ENCODE measurements around the gene KRTAP10-5.
"Not testable (repeated sequence)": the region's sequence is repeated elsewhere in the genome, so short reads cannot be mapped to it uniquely, and the experiment has no call there.

The KRTAP10-5 gene

DNA sequence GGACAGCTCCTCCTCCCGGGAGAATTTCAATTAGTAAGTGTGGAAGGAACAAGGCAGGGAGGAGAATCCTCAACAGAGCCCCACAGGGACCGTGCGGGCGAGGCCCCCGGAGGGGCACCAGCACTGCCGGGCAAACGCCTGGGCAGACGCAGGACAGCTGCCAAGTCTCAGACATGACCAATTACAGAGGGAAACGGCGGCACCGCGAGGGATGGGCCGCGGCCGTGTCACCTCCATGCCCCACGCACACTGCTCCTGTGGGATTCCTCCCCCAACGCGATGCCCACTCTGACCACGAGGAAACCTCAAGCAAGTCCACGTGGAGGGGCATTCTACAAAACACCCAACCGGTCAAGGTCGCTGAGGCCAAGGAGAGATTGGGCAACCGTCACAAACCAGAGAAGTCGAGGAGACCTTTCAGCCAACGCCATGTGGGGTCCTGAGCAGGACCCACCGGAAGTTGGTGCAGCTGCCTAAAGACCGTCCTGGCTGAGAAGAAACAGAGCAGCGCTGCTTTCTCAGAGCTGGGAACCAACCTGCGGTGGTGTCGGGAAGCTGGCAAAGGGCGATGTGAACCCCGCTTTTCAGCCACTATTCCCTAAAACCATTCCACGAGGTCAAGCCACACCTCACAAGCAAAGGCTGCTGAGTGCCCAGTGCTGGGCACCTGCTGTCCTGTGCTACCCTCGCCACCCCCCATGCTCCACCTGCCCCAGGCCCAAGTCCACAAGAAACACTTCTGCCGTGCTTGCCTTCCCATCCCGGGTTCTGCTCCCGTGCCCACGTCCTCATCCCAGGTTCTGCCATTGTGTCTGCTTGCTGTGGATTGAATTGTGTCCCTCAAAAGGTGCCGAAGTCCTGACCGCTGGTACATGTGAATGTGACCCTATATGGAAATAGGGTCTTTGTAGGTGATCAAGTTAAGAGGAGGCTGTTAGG, 8.3 kb downstream of the KRTAP10-5 start:
- DNase-seq (ENCODE audit: low spot score), result no peak

DNA sequence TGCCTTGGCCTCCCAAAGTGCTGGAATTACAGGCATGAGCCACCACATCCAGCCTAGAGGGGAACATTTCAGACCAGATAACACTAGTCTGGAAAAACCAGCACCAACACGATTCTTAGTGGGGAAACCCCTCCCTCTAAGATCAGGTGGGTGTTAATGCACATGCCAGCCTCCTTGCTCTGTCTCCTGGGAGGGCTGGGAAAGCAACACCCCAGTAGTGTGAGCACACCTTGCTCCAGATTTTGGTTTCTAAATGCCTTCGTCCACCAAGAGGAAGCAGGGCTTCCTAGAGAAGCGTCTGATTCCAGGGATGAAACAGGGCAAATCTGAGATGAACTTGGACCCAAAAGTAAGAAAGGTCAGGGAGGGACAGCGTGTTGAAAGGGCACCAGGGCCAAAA, 9.1 kb downstream of the KRTAP10-5 start:
- no peak for DNase-seq (ENCODE audit: low spot score)

DNA sequence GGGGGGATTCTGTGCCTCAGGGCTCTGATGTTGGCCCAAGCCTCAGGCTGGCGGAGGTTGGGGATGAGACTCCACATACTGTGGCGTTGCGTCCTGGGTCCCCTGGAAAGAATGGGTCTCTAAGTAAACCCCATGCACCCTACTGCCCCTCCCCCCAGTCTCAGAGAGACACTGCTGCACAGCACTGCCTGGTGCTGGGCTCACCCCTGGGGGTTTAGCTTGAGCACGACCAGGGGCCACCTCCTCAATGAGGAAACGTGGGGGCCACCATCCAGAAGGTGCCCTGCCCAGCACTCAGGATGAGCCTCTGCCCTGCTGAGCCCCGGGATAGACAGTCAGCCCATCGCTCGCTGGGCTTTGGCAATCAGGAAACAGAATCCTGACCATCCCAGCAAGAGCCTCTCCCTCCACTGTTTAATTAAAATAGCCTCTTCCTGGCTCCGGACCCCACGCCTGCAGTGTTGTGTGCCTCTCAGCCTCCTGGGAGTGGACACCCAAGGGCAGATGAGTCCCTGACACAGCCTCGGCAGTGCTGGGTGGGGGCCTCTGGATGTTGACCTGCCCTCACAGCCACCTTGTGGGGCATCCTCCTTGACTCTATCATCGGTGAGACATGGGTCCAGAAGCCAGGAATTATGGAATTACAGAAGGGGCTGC, 10.4 kb downstream of the KRTAP10-5 start:
- no peak for DNase-seq (ENCODE audit: low spot score)

DNA sequence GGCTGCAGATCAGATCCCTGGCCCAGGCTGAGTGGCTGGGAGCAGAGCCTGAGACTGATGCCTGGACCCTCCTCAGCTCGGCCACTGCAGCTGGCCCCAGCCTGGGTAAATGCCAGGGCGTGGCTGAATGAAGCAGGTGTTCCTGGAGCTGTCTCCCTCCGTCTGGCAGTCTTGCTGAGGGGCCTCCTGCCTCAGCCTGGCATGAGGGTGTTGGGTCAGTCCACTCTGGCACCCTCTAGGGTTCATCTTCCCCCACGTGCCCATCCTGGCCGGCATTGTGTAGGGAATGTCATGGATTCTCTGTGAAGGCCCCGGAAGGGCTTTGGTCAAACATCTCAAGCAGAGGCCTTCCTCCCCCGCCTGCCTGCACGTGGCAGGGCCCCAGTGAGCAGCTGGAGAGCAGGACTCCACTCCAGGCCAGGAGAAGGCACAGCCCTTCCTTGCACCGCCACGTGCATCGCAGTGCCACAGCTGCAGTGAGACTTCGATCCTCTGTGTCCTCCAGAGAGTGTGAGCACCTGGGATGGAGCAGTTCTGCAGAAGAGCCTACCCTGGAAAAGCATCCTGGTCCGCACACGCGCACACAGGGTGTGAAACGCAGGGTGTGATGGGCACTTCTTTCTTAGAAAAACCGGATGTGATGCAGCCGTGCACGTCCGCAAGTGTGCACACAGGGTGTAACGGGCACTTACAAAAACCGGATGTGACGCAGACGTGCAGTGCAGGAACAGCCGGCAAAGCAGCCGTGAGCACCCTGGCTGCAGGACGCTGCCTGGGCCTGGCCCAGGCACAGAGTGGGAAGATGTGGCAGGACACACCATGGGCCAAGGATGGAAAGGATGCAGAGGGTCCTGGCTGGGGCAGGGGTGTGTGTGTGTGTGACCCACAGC, 11.5 kb downstream of the KRTAP10-5 start:
- no peak for DNase-seq (ENCODE audit: low spot score)

DNA sequence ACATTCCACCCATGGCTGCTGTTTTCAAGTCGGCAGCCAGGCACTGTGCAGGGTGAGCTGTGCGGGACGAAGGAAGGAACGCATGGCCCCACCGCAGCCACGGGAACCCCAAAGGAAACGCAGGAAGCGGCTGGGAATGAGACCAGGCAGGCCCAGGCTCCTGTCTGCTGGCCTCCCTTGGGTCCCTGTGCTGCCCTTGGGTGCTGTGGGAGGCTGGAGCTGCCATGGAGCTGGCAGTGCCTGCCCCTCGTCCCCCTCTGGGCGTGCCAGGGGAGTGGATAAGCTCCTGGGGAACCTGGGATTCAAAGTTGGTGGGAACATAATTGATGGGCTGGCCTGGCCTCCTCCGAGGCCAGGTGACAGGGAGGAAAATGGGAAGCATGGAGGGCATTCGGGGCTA, 12.1 kb downstream of the KRTAP10-5 start:
- no peak for DNase-seq (ENCODE audit: low spot score)

DNA sequence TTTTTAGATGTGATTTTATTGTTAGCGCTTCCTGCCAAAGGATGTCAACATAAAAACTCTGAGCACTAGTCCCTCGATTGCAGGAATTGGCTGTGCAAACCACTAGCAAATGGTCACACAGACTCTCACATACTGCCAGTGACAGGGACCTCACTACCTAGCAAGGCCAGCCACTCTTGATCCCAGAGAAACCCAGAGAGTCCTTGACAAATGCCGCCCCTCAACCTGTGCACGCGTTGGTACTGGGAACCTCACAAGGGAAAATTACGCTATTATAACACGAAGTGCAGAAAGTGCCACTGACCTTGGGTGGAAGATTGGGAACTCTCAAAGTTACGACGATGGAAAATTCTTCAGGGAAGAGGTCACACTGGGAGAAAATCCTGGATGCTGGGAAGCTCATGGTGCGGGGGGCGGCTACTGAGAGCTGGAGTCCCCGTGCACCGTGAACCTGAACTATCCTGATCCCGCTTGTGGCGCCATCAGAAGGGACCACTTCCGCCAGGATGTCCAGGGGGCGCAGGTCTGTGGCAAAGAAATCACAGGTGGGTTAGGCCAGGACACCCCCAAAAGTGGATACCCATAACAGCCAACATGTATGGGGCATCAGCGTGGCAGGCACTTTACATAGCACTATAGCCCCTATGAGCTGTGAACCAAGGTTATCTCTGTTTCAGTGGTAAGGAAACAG, 12.8 kb downstream of the KRTAP10-5 start:
- no peak for DNase-seq (ENCODE audit: low spot score)

DNA sequence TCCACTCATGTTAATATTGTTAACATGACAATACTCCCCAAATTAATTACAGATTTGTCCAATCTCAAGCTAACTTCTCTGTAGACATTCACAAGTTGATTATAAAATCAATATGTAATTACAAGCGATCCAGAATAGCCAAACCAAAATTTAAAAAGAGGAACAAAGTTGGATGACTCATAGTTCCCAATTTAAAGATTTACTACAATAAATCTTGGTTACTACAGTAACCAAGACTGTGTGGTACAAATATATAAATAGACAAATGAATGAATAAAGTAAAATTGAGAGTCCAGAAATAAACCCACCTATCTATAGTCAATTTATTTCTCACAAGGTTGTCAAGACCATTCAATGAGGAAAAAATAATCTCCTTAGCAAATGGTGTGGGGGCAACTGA, 14.0 kb downstream of the KRTAP10-5 start:
- no peak for DNase-seq (ENCODE audit: low spot score)

DNA sequence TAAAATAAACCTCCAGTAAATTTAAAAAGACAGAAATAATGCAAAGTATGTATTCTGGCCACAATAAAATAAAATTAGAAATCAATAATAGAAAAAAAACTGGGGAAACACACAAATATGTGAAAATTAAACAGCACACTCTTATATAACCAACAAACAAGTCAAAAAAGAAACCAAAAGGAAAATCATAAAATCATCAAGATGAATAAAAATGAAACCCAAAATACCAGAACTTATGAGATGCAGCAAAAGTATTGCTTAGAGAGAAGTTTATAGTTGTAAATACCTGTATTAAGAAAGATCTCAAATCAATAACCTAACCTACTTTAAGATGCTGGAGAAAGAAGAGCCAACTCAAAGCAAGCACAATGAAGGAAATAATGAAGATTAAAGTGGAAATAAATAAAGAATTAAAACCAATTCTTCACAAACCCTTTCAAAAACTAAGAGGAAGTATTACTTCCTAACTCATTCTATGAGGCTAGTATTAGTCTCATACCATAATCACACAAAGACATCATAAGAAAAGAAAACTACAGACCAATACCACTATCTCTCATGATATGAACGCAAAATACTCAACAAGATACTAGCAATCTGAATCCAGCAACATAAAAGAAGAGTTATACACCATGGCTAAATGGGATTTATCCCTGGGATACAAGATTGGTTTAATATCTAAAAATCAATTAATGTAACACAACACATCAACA, 15.4 kb downstream of the KRTAP10-5 start:
- DNase-seq (ENCODE audit: low spot score), result no peak

DNA sequence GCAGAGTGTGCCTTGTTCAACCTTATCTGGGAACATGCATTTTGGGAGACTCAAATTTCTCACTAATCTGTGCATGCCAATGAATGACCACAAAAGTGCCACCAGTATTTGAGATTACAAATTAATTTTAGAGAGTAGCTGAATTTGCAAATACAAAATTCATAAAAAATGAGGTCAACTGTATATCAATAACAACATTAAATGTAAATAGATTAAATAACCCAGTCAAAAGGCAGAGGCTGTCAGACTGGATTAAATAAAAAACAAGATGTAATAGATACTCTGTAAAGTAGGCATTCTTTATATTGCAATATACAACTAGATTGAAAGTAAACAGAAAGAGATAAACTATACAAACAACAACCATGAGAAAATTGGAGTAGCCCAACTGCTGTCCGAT, 16.3 kb downstream of the KRTAP10-5 start:
- DNase-seq (ENCODE audit: low spot score), result no peak

DNA sequence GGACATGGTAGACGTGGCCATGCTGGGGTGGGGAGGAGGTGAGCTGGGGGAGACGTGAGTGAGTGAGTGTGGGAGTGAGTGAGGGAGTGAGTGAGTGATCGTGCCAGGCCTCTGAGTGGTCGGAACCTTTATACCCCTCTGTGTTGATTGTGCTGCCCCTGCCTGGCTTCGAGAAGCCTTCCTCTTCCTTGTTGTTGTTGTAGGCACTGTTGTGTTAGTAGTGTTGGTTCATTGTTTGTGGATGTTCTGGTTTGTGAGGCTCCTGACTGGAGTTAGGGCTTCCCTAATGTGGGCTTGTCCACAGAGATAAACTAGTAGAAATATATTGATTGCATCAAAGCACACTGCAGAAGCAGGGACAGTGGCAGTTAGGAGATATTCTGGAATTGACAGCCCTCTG, 21.7 kb downstream of the KRTAP10-5 start, which contains the start of gene KRTAP10-3:
Gene KRTAP10-3, minus strand, starts transcription at position 101 of the 400 bp plus-strand sequence. Its CDS starts 80 bp downstream, at position 21.
- no peak for DNase-seq (ENCODE audit: low spot score)

DNA sequence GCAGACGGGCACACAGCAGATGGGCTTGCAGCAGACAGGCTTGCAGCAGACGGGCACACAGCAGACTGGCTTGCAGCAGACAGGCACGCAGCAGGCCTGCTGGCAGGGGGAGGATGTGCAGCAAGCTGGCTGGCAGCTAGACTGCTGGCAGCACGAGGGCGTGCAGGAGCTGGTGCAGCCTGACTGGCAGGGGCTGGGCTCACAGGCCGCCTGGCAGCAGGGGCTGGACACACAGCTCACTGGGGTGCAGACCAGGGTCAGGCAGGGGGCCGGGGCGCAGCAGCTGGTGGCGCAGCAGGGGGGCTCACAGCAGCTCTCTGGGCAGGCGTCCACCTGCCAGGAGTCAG, 22.1 kb downstream of the KRTAP10-5 start:
- not testable (repeated sequence) for DNase-seq (ENCODE audit: low spot score)

DNA sequence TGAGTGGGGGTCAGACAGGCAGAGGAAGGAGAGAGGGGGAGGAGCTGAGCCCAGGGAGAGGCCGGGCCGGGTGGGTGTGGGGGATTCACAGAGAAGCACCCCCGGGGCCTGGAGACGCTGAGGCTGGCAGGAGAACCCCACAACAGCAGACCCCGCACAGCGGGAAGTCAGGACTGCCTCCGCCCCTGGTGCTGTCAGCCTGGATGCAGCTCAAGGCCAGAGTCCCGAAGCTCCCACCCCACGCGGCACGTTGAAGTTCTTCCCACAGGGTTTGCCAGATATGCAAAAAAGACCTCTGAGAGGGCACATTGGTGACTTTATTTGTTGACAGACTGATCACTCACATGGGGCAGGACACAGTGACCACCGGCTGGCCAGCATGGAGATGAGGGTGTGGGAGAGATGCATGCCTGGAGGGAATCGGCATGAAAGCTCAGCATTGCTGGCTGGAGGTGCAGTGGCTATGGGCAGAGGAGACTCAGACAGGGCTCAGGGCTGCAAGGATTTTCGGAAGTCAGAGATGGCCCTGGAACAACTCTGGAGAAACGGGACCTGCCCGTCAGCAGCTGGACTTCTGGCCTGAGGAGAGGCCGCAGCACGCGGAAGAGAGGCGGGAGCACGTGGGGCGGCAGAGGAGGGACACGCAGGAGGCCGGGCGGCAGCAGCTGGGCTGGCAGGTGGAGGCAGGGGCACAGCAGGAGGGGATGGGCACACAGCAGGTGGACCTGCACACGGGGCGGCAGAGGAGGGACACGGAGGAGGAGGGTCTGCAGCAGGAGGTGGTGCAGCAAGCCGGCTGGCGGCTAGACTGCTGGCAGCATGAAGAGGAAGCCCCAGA, 22.7 kb downstream of the KRTAP10-5 start:
- DNase-seq (ENCODE audit: low spot score), result no peak

DNA sequence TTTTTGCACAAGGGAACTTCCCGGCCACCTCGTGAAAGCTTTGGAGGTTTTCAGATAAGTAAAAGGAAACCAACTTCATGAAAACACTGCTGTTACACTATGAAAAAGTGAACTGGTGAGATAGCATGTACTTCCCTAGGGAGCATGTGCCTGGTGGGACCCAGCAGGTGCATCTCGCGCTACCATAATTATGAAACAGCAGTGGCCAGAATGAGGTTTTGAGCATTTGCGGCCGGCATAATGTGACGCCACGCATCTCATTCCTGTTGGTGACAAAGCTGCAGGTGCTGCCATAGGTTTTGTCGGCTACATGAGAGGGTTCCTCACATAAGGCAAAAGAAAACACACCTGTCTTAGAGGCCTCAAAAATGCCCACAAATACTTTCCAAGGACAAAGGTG, 23.5 kb downstream of the KRTAP10-5 start:
- no peak for DNase-seq (ENCODE audit: low spot score)

DNA sequence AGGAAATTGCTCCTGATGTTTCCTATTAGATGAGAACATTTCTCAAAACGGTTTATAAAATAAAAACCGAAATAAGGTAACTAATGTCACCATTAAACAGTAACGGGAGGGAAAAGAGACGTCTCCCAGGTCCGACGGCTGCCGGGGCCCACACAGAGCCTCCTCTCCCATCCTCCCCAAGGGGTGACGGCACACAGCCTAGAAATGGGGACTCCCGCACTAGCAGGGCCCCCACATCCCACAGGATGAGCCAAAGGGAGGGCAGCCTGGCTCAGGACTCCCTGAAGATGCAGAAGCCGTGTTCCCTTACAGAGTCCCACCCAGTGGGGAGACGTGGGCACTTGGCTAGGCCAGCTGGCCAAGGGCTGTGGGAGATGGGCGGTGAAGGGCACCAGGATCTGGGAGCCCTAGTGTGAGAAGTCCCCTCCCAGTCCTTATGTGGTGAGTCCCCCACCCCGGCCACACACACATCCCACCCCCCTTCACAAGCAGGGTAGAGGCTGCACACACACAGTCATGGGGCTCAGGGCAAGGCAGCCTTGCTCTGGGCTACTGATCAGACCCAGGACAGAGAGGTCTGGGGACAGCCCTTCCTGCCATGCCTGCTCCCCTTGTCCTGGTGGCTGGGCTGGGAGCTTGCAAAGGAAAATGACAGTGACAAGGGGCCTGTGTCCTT, 25.1 kb downstream of the KRTAP10-5 start:
- no peak for DNase-seq (ENCODE audit: low spot score)

DNA sequence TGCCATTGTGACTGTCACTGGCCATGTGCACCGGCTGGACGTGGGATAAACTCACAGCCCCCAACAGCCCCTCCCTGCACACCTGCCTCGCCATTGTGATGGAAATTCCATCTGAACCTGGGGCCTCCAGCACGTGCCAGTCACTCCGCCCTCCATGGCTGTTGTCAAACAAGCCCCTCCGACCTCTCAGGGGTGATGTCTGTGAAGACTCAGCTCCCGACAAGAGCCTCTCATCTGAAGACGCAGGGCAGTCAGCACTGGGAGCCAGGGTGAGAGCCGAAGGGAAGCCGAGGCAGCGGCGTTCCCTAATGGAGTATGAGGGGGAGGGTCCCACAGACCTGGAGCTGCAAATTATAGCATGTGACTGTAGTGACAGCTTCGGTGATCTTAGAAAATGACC, 27.7 kb downstream of the KRTAP10-5 start:
- no peak for DNase-seq (ENCODE audit: low spot score)

DNA sequence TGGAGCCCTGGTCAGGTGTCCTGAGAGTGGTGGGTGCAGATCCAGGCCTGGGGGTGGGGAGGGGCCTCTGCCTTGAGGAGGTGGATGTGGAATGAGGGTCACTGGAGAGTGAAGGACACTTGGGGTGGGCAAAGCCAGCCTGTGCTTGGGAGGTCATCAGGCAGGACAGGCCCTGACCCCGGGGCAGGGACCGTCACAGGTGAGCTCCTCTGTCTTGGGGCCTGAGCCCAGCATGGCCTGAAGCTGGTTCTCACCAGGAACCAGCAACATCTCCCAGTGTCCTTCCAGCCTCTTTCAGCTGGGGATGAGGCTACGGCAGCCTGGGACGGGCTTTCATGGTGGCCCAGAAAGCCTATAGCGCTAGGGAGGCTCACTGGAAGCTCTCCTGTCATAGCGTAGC, 28.3 kb downstream of the KRTAP10-5 start:
- DNase-seq (ENCODE audit: low spot score), result no peak

DNA sequence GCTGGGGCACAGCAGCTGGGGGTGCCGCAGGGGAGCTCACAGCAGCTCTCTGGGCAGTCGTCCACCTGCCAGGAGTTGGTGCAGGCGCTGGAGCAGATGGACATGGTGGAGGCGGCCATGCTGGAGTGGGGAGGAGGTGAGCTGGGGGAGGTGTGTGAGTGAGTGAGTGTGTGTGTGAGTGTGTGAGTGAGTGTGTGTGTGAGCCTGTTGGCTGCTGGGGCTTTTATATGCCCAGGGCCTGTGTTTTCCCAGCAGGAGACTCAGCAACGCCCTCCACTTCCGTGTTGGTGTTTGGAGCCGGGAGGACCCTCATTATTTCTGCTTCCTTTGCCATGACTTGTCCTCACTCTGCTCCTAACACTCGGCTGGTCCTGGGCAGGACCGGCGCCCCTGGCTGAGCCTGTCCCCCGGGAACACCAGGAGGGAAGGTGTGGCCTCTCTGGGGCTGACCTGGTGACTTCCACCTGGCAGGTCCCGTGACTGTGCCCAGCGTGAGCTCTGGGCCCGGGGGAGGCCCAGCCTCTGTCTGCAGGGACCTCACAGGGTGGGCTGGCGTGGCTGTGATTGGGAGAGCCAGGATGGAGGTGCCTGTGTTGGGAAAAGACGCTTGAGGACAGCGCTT, 29.0 kb downstream of the KRTAP10-5 start, which contains the start of gene KRTAP10-2:
Gene KRTAP10-2, minus strand, starts transcription at position 166 of the 622 bp plus-strand sequence. Its CDS starts 47 bp downstream, at position 119.
- no peak for DNase-seq (ENCODE audit: low spot score)

DNA sequence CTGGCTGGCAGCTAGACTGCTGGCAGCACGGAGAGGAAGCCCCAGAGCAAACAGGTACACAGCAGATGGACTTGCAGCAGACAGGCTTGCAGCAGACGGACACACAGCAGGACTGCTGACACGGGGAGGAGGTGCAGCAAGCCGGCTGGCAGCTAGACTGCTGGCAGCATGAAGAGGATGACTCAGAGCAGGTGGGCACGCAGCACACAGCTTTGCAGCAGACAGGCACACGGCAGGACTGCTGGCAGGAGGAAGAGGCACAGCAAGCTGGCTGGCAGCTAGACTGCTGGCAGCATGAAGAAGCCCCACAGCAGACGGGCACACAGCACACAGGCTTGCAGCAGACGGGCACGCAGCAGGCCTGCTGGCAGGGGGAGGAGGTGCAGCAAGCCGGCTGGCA, 29.6 kb downstream of the KRTAP10-5 start:
- no peak for DNase-seq (ENCODE audit: low spot score)

DNA sequence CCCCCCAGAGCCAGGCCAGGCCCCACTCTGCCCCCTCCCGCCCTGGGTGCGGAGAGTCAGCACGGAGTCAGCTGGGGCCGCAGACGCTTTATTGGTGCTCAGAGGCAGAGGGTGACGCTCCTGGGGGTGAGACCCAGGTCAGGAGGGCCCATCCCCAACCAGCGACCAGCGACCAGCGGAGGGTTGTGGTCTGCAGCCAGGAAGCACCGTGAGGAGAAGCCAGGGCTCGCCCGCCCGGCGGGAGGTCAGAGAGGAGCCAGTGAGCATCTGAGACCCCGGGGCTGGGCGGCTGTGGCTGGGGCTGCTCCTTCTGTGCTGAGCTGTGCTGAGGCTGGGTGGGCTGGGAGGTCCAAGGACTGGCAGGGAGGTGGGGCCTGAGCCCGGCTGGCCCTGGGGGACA, 30.1 kb downstream of the KRTAP10-5 start:
- not testable (repeated sequence) for DNase-seq (ENCODE audit: low spot score)

Data from kidney tubule cell (primary cell).